Common myeloid progenitor, CD34-positive (primary cell): Measurements from ENCODE around the gene MUC20.

Experiments used
- CTCF ChIA-PET: fragments of 350-600 bp; sonication (Branson Sonifier 250); formaldehyde crosslinking; loops from one replicate; lab custom pipeline; 2021; ENCODE audit warnings: antibody characterized with exemption; lab: Charles Lee
- POLR2A ChIA-PET: fragments of 350-600 bp; sonication (Branson Sonifier 250); formaldehyde crosslinking; loops from one replicate; lab custom pipeline; 2021; ENCODE audit warnings: antibody characterized with exemption; lab: Charles Lee
- DNase-seq, 3 donors: peaks; one replicate each; pipeline versions ENCODE4 v3.0.0 to v3.0.0-alpha.2; 2013
- H3K27ac ChIP-seq, 2 experiments: 1 replicate in 1 of 2; 2 replicates in 1 of 2; pipeline ENCODE4 v1.7.0; 2013; ENCODE audit warnings: inconsistent platforms in 2 of 2, low read length in 2 of 2, mild to moderate bottlenecking in 2 of 2, low read depth in 1 of 2, moderate library complexity in 1 of 2; ENCODE audit not compliant: severe bottlenecking in 2 of 2, insufficient read depth in 1 of 2, poor library complexity in 1 of 2
- H3K27me3 ChIP-seq, 5 experiments: replicated peaks in 2 of 5; 1 replicate in 3 of 5; 2 replicates in 2 of 5; pipeline versions ENCODE4 v1.6.1 to v1.7.0; 2013; ENCODE audit warnings: low read length in 4 of 5, mild to moderate bottlenecking in 2 of 5, moderate library complexity in 2 of 5, inconsistent platforms in 1 of 5; ENCODE audit not compliant: insufficient read depth in 5 of 5, control insufficient read depth in 4 of 5
- H3K36me3 ChIP-seq, 4 experiments: 1 replicate in 2 of 4; 2 replicates in 2 of 4; pipeline versions ENCODE4 v1.6.1 to v1.7.0; 2013; ENCODE audit warnings: low read length in 3 of 4, control low read depth in 1 of 4, mild to moderate bottlenecking in 1 of 4; ENCODE audit not compliant: control insufficient read depth in 4 of 4, insufficient read depth in 4 of 4
- H3K4me1 ChIP-seq, 4 experiments: 1 replicate in 3 of 4; 2 replicates in 1 of 4; pipeline versions ENCODE4 v1.6.1 to v1.7.1; 2013; ENCODE audit warnings: low read length in 3 of 4, mild to moderate bottlenecking in 3 of 4, control low read depth in 1 of 4, inconsistent platforms in 1 of 4, moderate library complexity in 1 of 4; ENCODE audit not compliant: control insufficient read depth in 4 of 4, insufficient read depth in 4 of 4; ENCODE audit errors: control extremely low read depth in 1 of 4
- H3K4me3 ChIP-seq, 7 experiments: 1 replicate in 4 of 7; 2 replicates in 3 of 7; pipeline versions ENCODE4 v1.5.1 to v1.7.0; 2013; ENCODE audit warnings: mild to moderate bottlenecking in 7 of 7, low read length in 6 of 7, moderate library complexity in 6 of 7, inconsistent platforms in 2 of 7, low read depth in 2 of 7, control low read depth in 1 of 7; ENCODE audit not compliant: insufficient read depth in 4 of 7, control insufficient read depth in 1 of 7; ENCODE audit errors: extremely low read depth in 1 of 7
- H3K9me3 ChIP-seq, 5 experiments: 1 replicate in 4 of 5; 2 replicates in 1 of 5; pipeline versions ENCODE4 v1.6.1 to v1.7.1; 2013; ENCODE audit warnings: low read length in 4 of 5, mild to moderate bottlenecking in 2 of 5, inconsistent platforms in 1 of 5, low read depth in 1 of 5, moderate library complexity in 1 of 5; ENCODE audit not compliant: control insufficient read depth in 4 of 5, insufficient read depth in 2 of 5; ENCODE audit errors: control extremely low read depth in 1 of 5
- WGBS: methylation state at CpG from one replicate; pipeline ENCODE4 v1.1.5; 2013; ENCODE audit not compliant: insufficient coverage; 5-methylcytosine and 5-hydroxymethylcytosine counted together

MUC20 gene

DNA sequence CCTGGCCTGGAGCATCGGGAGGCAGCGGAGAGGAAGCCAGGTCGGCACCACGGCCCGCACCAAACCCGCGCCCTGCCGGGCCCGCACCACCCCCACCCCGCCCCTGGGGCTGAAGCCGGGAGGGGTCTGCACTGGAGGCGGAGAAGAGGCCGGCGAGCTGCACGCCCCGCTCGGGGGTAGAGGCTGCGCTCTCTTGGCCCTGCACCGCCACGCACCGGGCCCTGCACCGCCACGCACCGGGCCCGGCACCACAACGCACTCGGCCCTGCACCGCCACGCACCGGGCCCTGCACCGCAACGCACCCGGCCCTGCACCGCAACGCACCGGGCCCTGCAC lies 41.4 kb downstream of the MUC20 start:
- no peak overlapping the region for H3K27ac ChIP-seq
- H3K4me1 ChIP-seq: peaks cover 0 to 26% (median 16%) of the 10 kb centered on the region in 4 experiments
- 36% methylated on average over 29 of the region's 36 CpGs for WGBS
- H3K27me3 ChIP-seq: peaks cover 0 to 29% (median 6%) of the 10 kb centered on the region in 5 experiments
- H3K9me3 ChIP-seq: no peaks in the 10 kb centered on the region
- H3K4me3 ChIP-seq: peak overlapping the region in 3 of 7 experiments; percentile 6 to 55 (median 51)
- ChIA-PET CTCF (interaction anchor here (1.0 kb wide), 1 partner anchor 15 kb away, joined by 3 read pairs; no protein-coding TSS in a partner anchor), POLR2A (no interaction called here)
- H3K36me3 ChIP-seq: no peaks in the 10 kb centered on the region
- no peak for DNase-seq

DNA sequence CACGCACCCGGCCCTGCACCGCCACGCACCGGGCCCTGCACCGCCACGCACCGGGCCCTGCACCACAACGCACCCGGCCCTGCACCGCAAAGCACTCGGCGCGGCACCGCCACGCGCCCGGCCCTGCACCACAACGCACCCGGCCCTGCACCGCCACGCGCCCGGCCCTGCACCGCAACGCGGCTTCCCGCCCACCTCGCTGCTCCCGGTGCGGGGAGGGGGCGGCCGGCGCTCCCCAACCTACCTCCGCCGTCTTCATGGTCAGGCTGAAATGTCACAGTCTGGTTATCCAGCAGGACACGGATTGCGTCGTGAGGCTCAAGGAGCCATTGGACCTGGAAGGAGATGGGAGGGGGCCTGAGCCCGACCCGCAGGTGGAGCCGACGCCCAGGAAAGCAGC lies 41.8 kb downstream of the MUC20 start:
- WGBS: 64% methylated on average over 37 of the region's 43 CpGs
- Histone ChIP-seq H3K27ac (no peak overlapping the region), H3K36me3 (no peaks in the 10 kb centered on the region), H3K4me1 (peaks cover 0 to 23% (median 15%) of the 10 kb centered on the region in 4 experiments), H3K9me3 (no peaks in the 10 kb centered on the region), H3K4me3 (peak overlapping the region in 1 of 7 experiments; percentile 4), H3K27me3 (peaks cover 0 to 29% (median 6%) of the 10 kb centered on the region in 5 experiments)
- DNase-seq: peak in 1 of 3 donors; percentile 29
- POLR2A ChIA-PET: no interaction called here
- CTCF ChIA-PET: interaction anchor here (1.0 kb wide), 1 partner anchor 15 kb away, joined by 3 read pairs; no protein-coding TSS in a partner anchor

DNA sequence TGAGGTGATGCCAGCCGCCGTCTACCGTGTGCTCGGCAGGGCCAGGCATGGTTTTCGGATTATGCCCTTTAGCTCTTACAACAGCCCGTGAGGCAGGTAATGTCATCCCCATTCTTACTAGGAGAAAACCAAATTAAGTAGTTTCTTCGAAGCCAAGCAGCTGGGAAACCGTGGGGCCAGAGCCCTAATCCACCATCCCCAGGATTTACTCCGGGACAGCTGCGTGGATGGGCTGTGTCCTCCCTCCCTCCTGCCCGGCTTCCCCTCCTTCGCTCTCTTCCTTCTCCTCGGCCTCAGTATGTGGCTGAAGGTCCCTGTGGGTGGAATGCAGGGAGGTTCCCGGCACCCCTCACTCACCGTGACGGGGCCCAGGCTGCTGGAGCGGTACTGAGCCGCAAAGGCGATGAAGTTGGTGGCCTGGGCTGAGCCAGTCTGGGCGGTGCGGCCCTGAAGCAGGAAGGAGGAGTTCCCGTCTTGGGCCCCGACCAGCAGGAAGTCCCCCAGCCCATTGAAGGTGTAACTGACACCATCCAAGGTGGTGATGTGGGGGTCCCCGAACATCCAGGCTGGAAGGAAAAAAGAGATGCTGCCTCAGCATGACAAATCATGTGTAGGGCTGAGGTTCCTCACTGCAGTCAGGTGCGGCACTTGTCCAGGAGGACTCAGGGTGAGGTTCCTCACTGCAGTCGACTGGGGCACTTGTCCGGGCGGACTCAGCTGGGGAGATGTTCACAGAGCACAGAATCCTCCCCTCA lies 42.5 kb downstream of the MUC20 start:
- ChIA-PET POLR2A (no interaction called here), CTCF (no interaction called here)
- H3K27ac ChIP-seq: no peak overlapping the region
- peaks cover 0 to 23% (median 14%) of the 10 kb centered on the region in 4 experiments for H3K4me1 ChIP-seq
- peaks cover 0 to 29% (median 4%) of the 10 kb centered on the region in 5 experiments for H3K27me3 ChIP-seq
- H3K4me3 ChIP-seq: no peak overlapping the region
- no peaks in the 10 kb centered on the region for H3K9me3 ChIP-seq
- peak in 1 of 3 donors; percentile 15 for DNase-seq
- H3K36me3 ChIP-seq: no peaks in the 10 kb centered on the region
- WGBS: 72% methylated on average over 24 of the region's 28 CpGs

DNA sequence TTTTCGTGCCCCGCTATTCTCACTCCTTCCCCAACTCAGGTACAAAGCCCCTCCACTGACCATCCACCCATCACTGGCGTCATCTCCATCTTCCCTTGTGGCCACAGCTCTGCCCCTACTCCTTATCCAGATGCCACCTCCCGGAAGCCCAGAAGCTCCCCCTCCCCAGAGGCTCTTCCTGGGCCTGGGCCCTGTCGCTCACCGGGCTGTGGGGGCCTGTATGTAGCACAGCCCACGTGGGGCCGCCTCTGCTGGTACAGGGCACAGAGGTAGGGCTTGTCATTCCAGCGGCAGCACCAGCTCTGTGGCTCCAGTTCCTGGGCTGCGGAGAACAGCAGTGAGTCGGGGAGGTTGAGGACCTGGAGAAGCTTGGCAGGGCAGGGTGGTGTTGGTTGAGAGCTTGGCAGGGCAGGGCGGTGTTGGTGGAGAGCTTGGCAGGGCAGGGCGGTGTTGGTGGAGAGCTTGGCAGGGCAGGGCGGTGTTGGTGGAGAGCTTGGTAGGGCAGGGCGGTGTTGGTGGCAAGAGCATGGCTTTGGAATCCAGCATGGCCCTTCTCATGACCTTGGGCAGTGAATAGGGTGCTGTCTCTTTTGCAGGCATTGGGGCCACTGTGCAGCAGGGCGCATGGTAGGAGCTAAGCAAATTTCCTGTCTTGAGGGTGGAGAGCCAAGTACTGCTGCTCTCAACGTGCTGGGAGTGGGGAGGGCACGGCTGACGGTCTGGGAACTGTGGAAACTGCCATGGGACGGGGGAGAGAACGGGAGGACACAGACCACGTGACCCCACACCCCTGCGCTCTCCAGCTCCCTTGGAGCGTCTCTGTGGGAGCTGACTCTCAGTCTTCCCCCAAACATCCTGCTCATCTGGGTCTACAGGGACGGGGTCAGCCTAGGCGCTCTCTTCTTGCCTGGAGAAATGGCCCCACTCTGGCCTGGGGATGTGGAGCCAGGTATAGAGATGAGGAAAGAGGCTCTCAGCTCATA lies 43.4 kb downstream of the MUC20 start:
- DNase-seq: no peak
- Histone ChIP-seq H3K4me3 (no peak overlapping the region), H3K27ac (no peak overlapping the region), H3K4me1 (peaks cover 0 to 23% (median 14%) of the 10 kb centered on the region in 4 experiments), H3K36me3 (no peaks in the 10 kb centered on the region), H3K9me3 (no peaks in the 10 kb centered on the region), H3K27me3 (peaks cover 0 to 29% (median 4%) of the 10 kb centered on the region in 5 experiments)
- ChIA-PET CTCF (interaction anchor here (0.8 kb wide), 1 partner anchor 10 kb away, joined by 3 read pairs; no protein-coding TSS in a partner anchor), POLR2A (no interaction called here)
- WGBS: 88% methylated on average over 22 of the region's 26 CpGs

GRCh38 chr3:195764961-195765706 lies 44.4 kb downstream of the MUC20 start:
- 93% methylated on average over 25 of the region's 28 CpGs for WGBS
- Histone ChIP-seq H3K4me1 (peaks cover 0 to 23% (median 14%) of the 10 kb centered on the region in 4 experiments), H3K9me3 (no peaks in the 10 kb centered on the region), H3K36me3 (no peaks in the 10 kb centered on the region), H3K27ac (no peak overlapping the region), H3K4me3 (no peak overlapping the region), H3K27me3 (peaks cover 0 to 29% (median 0%) of the 10 kb centered on the region in 5 experiments)
- DNase-seq: no peak
- CTCF ChIA-PET: interaction anchor here (0.8 kb wide), 1 partner anchor 9 kb away, joined by 3 read pairs; no protein-coding TSS in a partner anchor
- POLR2A ChIA-PET: no interaction called here

DNA sequence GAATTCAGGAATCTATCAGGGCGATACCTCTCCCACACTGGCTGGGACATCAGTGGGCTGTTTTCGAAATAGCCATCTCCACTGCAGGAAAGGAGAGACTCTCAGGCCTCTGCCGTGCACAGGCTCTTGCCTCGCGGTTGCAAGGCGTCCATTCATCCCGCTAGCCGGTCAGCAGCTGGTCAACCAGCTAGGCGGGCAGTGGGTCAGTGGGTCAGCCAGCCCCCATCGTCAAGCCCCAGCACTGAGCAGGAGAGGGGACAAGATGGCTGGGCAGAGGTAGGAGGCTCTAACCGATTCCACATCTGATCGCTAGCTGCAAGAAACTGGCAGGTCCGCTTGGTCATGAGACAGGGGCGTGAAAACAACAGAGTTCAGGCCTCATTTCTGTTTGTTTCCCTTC lies 45.9 kb downstream of the MUC20 start:
- peaks cover 0 to 24% (median 0%) of the 10 kb centered on the region in 5 experiments for H3K27me3 ChIP-seq
- no peaks in the 10 kb centered on the region for H3K9me3 ChIP-seq
- no peak for DNase-seq
- POLR2A ChIA-PET: no interaction called here
- peaks cover 0 to 18% (median 9%) of the 10 kb centered on the region in 4 experiments for H3K4me1 ChIP-seq
- 98% methylated on average over 13 of the region's 14 CpGs for WGBS
- no peak overlapping the region for H3K4me3 ChIP-seq
- H3K27ac ChIP-seq: no peak overlapping the region
- H3K36me3 ChIP-seq: no peaks in the 10 kb centered on the region
- CTCF ChIA-PET: no interaction called here
